Stimulated activated CD8-positive, alpha-beta memory T cell treated with anti-CD3 and anti-CD28 coated beads, Interleukin-7, amount 100 ng/mL, for 24 hours (primary cell): ENCODE data around the gene ALOX15.
"Not testable (repeated sequence)": the region's sequence is repeated elsewhere in the genome, so short reads cannot be mapped to it uniquely, and the experiment has no call there.

Experiments
- DNase-seq: peaks from one replicate; pipeline ENCODE4 v3.0.0-alpha.2; 2020; ENCODE audit warnings: low read depth

ALOX15 gene

GRCh38 chr17:4594406-4594805 is 47.1 kb downstream of the ALOX15 start:
- DNase-seq = no peak

- DNase-seq = no peak
These were observed 48.5 kb downstream of the ALOX15 start for GRCh38 chr17:4593021-4593421.

GRCh38 chr17:4592240-4593005 is 49.1 kb downstream of the ALOX15 start:
- no peak for DNase-seq

DNA sequence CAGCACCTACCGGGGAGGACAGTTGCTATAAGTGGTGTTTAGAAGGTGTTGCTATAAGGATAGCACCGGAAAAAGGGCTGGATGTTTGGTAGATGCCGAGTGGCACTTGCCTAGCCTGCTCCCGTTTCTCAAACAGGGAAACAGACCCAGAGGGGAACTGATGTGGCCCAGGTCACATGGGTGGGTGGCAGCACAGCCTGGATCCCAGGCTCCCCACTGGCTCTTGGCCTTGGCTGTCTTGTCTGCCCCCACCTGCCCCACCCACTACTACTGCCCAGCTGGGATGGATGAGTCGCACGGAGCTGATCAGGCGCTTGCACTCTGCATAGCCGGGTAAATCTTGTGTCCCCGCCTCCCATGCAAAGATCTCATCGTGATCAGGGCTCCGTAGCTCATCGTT is 49.9 kb downstream of the ALOX15 start:
- no peak for DNase-seq

- DNase-seq = no peak
These were observed 50.5 kb downstream of the ALOX15 start for GRCh38 chr17:4590981-4591453.

DNA sequence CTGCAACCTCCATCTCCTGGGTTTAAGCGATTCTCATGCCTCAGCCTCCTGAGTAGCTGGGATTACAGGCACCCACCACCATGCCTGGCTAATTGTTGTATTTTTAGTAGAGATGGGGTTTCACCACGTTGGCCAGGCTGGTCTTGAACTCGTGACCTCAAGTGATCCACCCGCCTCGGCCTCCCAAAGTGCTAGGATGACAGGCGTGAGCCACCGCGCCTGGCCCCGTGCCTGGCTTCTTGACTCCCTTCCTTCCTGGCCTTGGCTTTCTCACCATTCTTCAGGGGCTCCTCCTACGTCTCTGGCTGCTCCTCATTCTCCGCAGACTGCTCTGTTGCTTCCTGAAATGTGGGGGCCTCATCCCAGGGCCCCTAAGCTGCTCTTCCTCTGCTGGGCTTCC is 51.4 kb downstream of the ALOX15 start:
- DNase-seq = not testable (repeated sequence)

DNA sequence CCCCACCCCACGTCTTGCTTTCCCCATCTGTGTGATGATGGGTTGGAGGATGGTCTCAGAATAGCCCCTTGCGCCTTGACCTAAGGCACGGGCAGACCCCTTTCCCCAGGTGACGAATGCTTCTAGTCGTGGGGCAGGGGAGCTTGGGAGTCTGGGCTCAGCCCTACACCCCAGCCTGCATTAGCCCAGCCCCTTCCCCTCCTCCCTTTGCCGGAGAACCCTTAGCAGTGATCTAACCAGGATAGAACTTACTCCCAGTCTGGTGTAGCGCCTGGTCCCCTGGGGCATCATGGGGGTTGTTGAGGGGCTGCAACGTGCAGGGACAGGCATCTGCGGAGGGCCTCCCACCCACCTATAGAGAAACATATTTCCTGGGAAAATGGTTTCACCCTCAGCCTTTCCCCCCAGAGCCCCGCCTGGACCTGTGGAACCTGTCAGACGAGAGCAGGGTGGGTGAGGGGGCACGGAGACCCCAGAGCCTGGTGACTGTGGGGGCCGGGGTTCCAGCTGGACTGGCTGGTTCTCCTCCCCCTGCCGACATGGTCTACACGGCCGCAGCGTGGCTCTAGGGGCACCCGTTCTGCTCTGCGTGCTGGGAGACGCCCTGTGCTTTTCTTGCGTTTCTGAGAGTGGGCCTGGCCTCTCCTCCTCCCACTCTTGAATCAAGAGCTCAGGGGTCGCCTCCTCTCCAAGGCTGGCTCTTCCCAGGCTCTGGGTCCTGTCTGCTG is 52.4 kb downstream of the ALOX15 start:
- DNase-seq = no peak

GRCh38 chr17:4588391-4588790 is 53.1 kb downstream of the ALOX15 start:
- DNase-seq = no peak

- no peak for DNase-seq
These were observed 53.7 kb downstream of the ALOX15 start for GRCh38 chr17:4587803-4588202.

DNA sequence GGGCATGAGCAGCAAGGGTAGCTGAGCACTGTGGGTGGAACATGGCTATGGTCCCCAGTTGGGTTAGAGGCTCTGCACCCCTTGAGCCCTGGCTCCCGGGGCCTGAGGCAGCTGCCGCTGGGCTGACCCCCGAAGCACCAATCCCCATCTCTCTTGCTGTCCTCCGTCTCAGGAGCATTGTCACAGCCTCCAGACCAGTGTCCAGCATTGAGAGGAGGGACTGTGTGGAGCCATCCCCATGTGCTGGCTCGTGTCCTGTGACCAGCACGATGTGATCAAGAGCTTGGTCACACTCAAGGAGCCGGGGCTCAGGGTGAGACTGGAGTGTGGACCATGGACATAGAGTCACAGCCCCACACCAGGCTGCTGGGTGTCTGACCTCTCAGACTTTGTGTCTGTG is 54.3 kb downstream of the ALOX15 start:
- DNase-seq = no peak

GRCh38 chr17:4586043-4586442 is 55.4 kb downstream of the ALOX15 start:
- DNase-seq = no peak

- DNase-seq = no peak
These were observed 55.9 kb downstream of the ALOX15 start for GRCh38 chr17:4585638-4585994.

GRCh38 chr17:4584917-4585637 is 56.4 kb downstream of the ALOX15 start:
- no peak for DNase-seq

DNA sequence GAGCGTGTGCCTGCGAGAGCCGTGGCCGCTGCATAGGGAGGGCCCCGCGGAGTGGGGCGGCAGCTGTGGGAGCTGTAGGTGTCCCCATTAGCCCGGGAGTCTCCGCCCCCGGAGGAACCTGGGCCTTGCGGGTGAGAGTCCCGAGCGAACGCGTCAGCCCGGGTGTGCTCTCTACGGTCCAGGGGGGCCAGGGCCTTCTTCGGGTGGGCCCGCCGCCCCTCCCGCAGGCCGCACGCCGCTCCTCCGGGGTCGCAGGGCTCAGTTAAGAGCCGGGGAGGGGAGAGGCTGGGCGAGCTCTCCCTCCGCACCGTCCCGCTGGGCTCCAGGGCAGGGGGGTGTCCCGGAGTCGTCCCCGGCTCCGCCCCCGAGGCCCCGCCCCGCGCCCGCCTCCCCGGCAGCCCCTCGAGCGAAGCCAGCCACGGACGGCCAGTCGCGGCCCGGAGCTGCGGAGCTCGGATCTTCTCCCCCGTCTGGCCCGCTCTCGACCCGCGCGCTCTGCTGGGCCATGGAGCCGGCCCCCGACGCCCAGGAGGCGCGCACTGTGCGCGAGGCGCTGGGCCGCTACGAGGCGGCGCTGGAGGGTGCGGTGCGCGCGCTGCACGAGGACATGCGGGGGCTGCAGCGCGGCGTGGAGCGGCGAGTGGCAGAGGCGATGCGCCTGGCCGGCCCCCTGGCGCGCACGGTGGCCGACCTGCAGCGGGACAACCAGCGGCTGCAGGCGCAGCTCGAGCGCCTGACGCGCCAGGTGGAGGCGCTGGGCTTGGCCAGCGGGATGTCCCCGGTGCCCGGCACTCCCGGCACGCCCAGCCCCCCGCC is 57.2 kb downstream of the ALOX15 start, which contains the start of gene SMTNL2:
Gene SMTNL2, plus strand, starts transcription at position 429 of the 816 bp plus-strand sequence. Its CDS starts 77 bp downstream, at position 506.
- no peak for DNase-seq

DNA sequence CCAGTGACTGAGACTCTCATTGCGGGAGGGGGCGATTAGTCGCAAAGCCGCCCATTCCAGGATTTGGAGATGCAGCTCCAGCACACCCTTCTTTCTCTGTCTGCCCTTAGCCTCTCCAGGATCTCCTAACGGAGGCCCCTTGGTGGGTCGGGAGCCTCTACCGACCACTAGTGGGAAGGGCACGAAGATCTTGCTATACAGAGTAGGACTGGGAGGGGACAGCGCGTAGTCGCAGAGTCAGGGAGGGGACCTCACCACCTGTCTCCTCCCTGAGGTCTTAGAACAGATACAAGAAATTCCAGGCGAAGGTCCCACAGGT is 57.7 kb downstream of the ALOX15 start:
- no peak for DNase-seq

DNA sequence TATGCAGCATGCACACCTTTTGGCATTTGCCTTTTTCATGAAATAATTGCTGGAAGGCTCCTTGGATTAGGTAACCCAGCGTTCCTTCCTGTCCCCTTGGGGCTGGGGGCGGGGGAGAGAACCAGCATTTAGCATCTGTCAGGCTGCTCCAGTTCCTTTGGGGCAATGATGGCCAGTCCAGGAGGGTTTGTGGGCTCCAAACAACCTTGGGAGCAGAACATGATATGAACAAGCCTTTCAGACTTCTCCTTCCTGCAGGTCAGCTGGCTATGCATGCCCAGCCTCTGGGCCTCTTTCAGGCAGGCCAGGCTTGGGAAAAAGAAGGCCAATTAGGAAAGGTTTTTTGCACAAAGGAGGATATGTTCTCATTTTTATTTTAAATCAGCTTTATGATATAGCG is 58.3 kb downstream of the ALOX15 start:
- no peak for DNase-seq

- DNase-seq = no peak
These were observed 58.8 kb downstream of the ALOX15 start for GRCh38 chr17:4582691-4583090.

DNA sequence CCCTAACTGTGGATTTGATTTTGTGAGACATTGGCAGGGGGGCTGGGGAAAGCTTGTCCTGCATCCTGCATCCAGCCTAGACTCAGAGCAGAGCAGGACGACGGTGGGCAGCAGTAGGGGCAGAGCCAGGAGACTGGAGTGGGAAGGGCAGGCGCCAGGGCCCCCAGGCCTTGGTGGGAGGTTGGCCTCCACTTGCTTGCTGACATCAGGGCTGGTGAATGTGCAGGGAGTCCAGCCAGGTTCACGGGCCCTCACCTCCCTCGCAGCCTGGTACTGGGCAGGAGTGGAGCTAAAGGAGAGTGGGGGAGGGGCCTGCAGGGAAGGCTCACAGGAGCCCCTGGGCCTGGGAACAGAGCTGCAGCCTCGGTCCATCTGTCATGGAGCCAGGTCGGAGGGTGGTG is 59.4 kb downstream of the ALOX15 start:
- DNase-seq = no peak
